ENCODE data around the gene GSTK1.

The GSTK1 gene

GRCh38 chr7:143316492-143316891 lies 53.3 kb downstream of the GSTK1 start:
- TF ChIP-seq TCF12 (IDR thresholded peaks at IDR 0.05; ENCODE audit: low read depth) (no peak), CREB1 (IDR thresholded peaks at IDR 0.05; ENCODE audit: low read depth) (no peak), REST (IDR thresholded peaks at IDR 0.05; ENCODE audit: low read depth) (no peak), FOXM1 (IDR thresholded peaks at IDR 0.05; ENCODE audit: borderline replicate concordance, low read depth) (no peak), RAD21 (IDR thresholded peaks at IDR 0.05; ENCODE audit: low read depth) (no peak), TEAD4 (IDR thresholded peaks at IDR 0.05) (no peak), EGR1 (IDR thresholded peaks at IDR 0.05) (no peak), MAX (IDR thresholded peaks at IDR 0.05) (no peak), YY1 (IDR thresholded peaks at IDR 0.05; ENCODE audit: low read depth) (no peak), CEBPB (IDR thresholded peaks at IDR 0.05) (no peak), NFIC (IDR thresholded peaks at IDR 0.05) (no peak), TAF1 (IDR thresholded peaks at IDR 0.05; ENCODE audit: low read depth) (no peak), EP300 (IDR thresholded peaks at IDR 0.05; ENCODE audit: borderline replicate concordance) (no peak), ZBTB7A (IDR thresholded peaks at IDR 0.05; ENCODE audit: low read depth) (no peak)

- TF ChIP-seq CREB1 (IDR thresholded peaks at IDR 0.05; ENCODE audit: low read depth): no peak
- TF ChIP-seq FOXM1 (IDR thresholded peaks at IDR 0.05; ENCODE audit: borderline replicate concordance, low read depth): no peak
- no peak for TF ChIP-seq MAX (IDR thresholded peaks at IDR 0.05)
- TF ChIP-seq CEBPB (IDR thresholded peaks at IDR 0.05): no peak
- no peak for TF ChIP-seq YY1 (IDR thresholded peaks at IDR 0.05; ENCODE audit: low read depth)
- no peak for TF ChIP-seq TAF1 (IDR thresholded peaks at IDR 0.05; ENCODE audit: low read depth)
- TF ChIP-seq TEAD4 (IDR thresholded peaks at IDR 0.05): no peak
- TF ChIP-seq ZBTB7A (IDR thresholded peaks at IDR 0.05; ENCODE audit: low read depth): no peak
- TF ChIP-seq EGR1 (IDR thresholded peaks at IDR 0.05): no peak
- TF ChIP-seq EP300 (IDR thresholded peaks at IDR 0.05; ENCODE audit: borderline replicate concordance): no peak
Measured at GRCh38 chr7:143318661-143319060, 55.4 kb downstream of the GSTK1 start.
